T-cell (primary cell): ENCODE results near the gene SLC47A2. TPM values are rescaled to one million over a fixed set of nuclear protein-coding genes. Genes with fewer than 3 reads are reported as not detected.
A peak's percentile ranks its signal among the peaks of the same experiment; 100 is the strongest.

ENCODE experiments used
- ATAC-seq, 4 experiments: fragments of 200-7000 bp in 3 of 4; fragments of 150-1000 bp in 1 of 4; cut with Tn5 transposase; replicated peaks in 1 of 4; 1 replicate in 3 of 4; 2 replicates in 1 of 4; pipeline ENCODE4 v1.10.0; 2021; ENCODE audit warnings: moderate library complexity in 3 of 4, mild to moderate bottlenecking in 2 of 4, moderate number of reproducible peaks in 1 of 4
- CTCF ChIA-PET, 2 donors: fragments of 300-600 bp; sonication (Branson Sonifier 250); formaldehyde crosslinking; loops; one replicate each; lab custom pipeline; 2022; ENCODE audit warnings: antibody characterized with exemption in 2 of 2; lab: Charles Lee
- POLR2A ChIA-PET, 2 donors: fragments of 300-600 bp; sonication (Branson Sonifier 250); formaldehyde crosslinking; loops; one replicate each; lab custom pipeline; 2022; ENCODE audit warnings: antibody characterized with exemption in 2 of 2; lab: Charles Lee
- DNase-seq, 35 experiments: peaks; one replicate each; pipeline versions ENCODE4 v3.0.0 to v3.0.0-alpha.2; 2013 to 2023
- H3K27ac ChIP-seq: one replicate; pipeline ENCODE4 v1.5.1; 2013; ENCODE audit warnings: low read length
- H3K27me3 ChIP-seq, 2 experiments: replicated peaks in 1 of 2; 1 replicate in 1 of 2; 2 replicates in 1 of 2; pipeline versions ENCODE4 v1.6.1 to v1.7.0; 2013; ENCODE audit warnings: low read length in 1 of 2, mixed read lengths in 1 of 2; ENCODE audit not compliant: control insufficient read depth in 2 of 2, insufficient read depth in 2 of 2; ENCODE audit errors: extremely low read depth in 1 of 2
- H3K36me3 ChIP-seq, 2 donors: 1 replicate in 1 of 2; 2 replicates in 1 of 2; pipeline versions ENCODE4 v1.6.1 to v1.7.0; 2013; ENCODE audit warnings: low read length in 1 of 2; ENCODE audit not compliant: control insufficient read depth in 2 of 2, insufficient read depth in 1 of 2; ENCODE audit errors: extremely low read depth in 1 of 2
- H3K4me1 ChIP-seq, 2 experiments: 1 replicate in 1 of 2; 2 replicates in 1 of 2; pipeline versions ENCODE4 v1.6.1 to v1.7.0; 2013; ENCODE audit warnings: low read length in 2 of 2, mixed read lengths in 1 of 2; ENCODE audit not compliant: insufficient read depth in 2 of 2, control insufficient read depth in 1 of 2; ENCODE audit errors: extremely low read depth in 1 of 2
- H3K4me3 ChIP-seq, 2 donors: 1 replicate in 1 of 2; 2 replicates in 1 of 2; pipeline versions ENCODE4 v1.5.1 to v1.7.0; 2013; ENCODE audit warnings: mild to moderate bottlenecking in 2 of 2, low read length in 1 of 2, moderate library complexity in 1 of 2; ENCODE audit not compliant: control insufficient read depth in 1 of 2; ENCODE audit errors: extremely low read depth in 1 of 2
- H3K9me3 ChIP-seq: 2 replicates; pipeline ENCODE4 v1.7.0; 2013
- H3K27ac Mint-ChIP-seq, 2 donors: one replicate each; pipeline ENCODE4 v1.8.0; 2020 to 2021; ENCODE audit warnings: mild to moderate bottlenecking in 2 of 2, mixed read lengths in 2 of 2
- H3K27me3 Mint-ChIP-seq, 2 donors: one replicate each; pipeline ENCODE4 v1.8.0; 2021 to 2022; ENCODE audit warnings: mixed read lengths in 2 of 2
- H3K36me3 Mint-ChIP-seq: one replicate; pipeline ENCODE4 v1.8.0; 2021; ENCODE audit warnings: mixed read lengths
- H3K4me1 Mint-ChIP-seq, 3 donors: one replicate each; pipeline ENCODE4 v1.8.0; 2020 to 2022; ENCODE audit warnings: mixed read lengths in 3 of 3, mild to moderate bottlenecking in 1 of 3
- H3K4me3 Mint-ChIP-seq, 3 donors: one replicate each; pipeline ENCODE4 v1.8.0; 2020 to 2022; ENCODE audit warnings: mild to moderate bottlenecking in 3 of 3, mixed read lengths in 3 of 3, moderate library complexity in 3 of 3
- H3K9me3 Mint-ChIP-seq, 3 donors: one replicate each; pipeline ENCODE4 v1.8.0; 2020 to 2022; ENCODE audit warnings: mixed read lengths in 3 of 3
- WGBS: methylation state at CpG from one replicate; pipeline ENCODE4 v1.1.5; 2013; ENCODE audit warnings: missing lambda C conversion rate; ENCODE audit not compliant: insufficient coverage; 5-methylcytosine and 5-hydroxymethylcytosine counted together
- total RNA-seq, 35 experiments: library from RNA in 6 of 35; stranded (reverse) in 6 of 35; fragments of 120-200 nt in 1 of 35; gene quantifications; one replicate each; pipeline versions ENCODE4 v1.2.1 to v1.2.4 and lab custom pipeline; 2013 to 2026

Gene SLC47A2
- total RNA-seq, 5 donors from 2014 or later (not counting 1 experiment from before 2014, with no cell fraction given), result not detected

DNA sequence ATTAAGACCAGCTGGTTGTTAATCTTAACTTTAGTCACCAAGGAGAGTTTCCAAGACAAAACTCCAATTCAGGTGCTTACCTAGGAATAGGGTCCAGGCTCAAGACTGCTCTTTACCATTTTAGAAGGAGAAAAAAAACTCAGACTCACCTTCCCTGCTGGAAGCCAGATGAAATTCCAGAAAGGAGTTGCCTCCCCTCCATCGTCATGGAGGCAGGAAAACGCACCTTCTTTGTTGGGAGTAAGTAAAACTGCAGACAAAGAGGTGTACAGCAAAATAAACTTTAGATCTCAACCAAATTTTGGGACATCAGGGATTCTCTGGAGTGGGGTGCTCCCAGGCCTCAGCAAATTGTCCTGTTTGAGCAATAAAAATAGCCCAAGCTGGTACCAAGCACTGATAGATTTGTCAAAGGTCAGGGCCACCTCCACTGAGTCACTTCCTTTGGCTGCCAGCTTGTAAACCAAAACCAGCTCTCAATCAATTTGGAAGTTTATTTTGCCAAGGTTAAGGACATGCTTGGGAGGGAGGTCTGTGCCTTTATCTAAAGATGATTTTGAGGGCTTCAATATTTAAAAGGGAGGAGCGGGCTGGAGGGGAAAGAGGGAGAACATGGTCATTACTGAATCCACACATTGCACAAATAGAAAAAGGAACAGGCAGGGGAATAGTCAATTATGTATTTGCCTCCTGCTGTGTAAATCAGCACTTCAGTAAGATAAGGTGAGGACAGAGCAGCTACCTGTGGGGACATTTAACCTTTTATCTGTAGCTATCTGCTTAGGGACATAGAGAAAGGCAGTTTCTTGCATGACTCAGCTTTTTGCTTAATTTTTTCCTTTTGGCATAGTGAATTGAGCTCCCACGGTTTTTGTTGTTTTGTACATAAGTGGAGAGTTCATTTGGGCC lies 69.3 kb downstream of the SLC47A2 start:
- Histone ChIP-seq H3K27ac (no peak overlapping the region), H3K27me3 (no peaks in the 10 kb centered on the region), H3K36me3 (no peaks in the 10 kb centered on the region), H3K9me3 (no peaks in the 10 kb centered on the region), H3K4me1 (peaks cover 6 to 25% of the 10 kb centered on the region in 2 experiments), H3K4me3 (no peak overlapping the region)
- peak overlapping the region; percentile 93 to 99 (median 94) for H3K4me3 Mint-ChIP-seq
- H3K9me3 Mint-ChIP-seq, result no peaks in the 10 kb centered on the region
- H3K4me1 Mint-ChIP-seq, result peaks cover 39 to 43% (median 43%) of the 10 kb centered on the region in 3 donors
- DNase-seq (peak in 1 of 35 experiments; percentile 17), ATAC-seq (no peak)
- ChIA-PET CTCF (interaction anchor here (0.7 to 1.6 kb wide), 6 partner anchors 10 to 269 kb away, joined by 3 to 7 read pairs (median 3); partner anchors contain the start of gene MAPK7 (in 1 of the 2)), POLR2A (interaction anchor here in 1 of 2 donors (1.2 kb wide), 1 partner anchor 115 kb away, joined by 3 read pairs; no protein-coding TSS in a partner anchor)
- WGBS, result no CpG with 5 or more reads among the region's 4 CpGs
- H3K27me3 Mint-ChIP-seq, result no peaks in the 10 kb centered on the region
- H3K36me3 Mint-ChIP-seq, result peaks cover 4% of the 10 kb centered on the region
- peak overlapping the region; percentile 85 to 96 for H3K27ac Mint-ChIP-seq

GRCh38 chr17:19645734-19646201 lies 70.6 kb downstream of the SLC47A2 start:
- ChIA-PET POLR2A (no interaction called here), CTCF (interaction anchor here (0.6 to 1.0 kb wide), 2 partner anchors 9 to 10 kb away, joined by 3 to 7 read pairs; no protein-coding TSS in a partner anchor)
- Histone ChIP-seq H3K9me3 (no peaks in the 10 kb centered on the region), H3K27me3 (no peaks in the 10 kb centered on the region), H3K4me3 (no peak overlapping the region), H3K27ac (no peak overlapping the region), H3K4me1 (peaks cover 6 to 25% of the 10 kb centered on the region in 2 experiments), H3K36me3 (no peaks in the 10 kb centered on the region)
- Mint-ChIP-seq H3K27me3 (no peaks in the 10 kb centered on the region), H3K4me1 (peaks cover 28 to 37% (median 30%) of the 10 kb centered on the region in 3 donors), H3K4me3 (no peak overlapping the region), H3K27ac (no peak overlapping the region), H3K36me3 (no peaks in the 10 kb centered on the region), H3K9me3 (no peaks in the 10 kb centered on the region)
- no peak for ATAC-seq
- DNase-seq, result peak in 32 of 35 experiments; percentile 9 to 67 (median 26)
- no CpG with 5 or more reads among the region's 4 CpGs for WGBS

DNA sequence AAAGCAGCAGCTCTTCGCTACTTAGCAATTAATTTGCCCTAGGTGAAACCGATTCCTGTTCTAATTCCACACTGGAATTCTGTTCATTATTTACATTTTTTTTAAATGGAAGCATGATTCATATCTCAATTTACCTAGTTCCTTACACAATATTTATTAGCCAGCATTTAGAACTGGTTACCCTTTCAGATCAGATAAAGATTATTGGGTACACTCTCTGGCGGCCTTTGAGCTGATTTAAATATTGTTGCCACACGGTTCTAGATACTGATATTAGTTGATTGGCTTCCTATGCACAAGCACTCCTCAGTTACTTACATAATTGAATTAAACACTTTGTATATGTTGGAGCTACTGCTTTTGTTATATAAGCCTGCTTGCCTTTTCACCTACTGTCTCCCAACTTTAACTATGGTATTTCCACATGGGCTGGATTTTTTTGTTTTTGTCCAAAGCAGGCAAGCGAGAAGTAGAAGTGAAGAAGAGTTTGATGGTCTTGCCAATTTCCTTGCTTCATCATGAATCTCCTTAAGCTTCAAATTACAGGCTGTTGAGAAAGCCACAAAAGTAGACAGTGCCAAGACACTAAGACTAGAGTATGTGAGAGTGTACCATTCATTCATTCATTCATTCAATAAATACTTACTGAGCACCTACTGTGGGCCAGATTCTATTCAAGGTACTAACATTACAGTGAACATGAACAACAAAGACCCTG lies 71.7 kb downstream of the SLC47A2 start:
- Mint-ChIP-seq H3K9me3 (no peaks in the 10 kb centered on the region), H3K36me3 (no peaks in the 10 kb centered on the region), H3K4me1 (peaks cover 19 to 27% (median 20%) of the 10 kb centered on the region in 3 donors), H3K27me3 (no peaks in the 10 kb centered on the region), H3K27ac (no peak overlapping the region), H3K4me3 (no peak overlapping the region)
- Histone ChIP-seq H3K36me3 (no peaks in the 10 kb centered on the region), H3K9me3 (no peaks in the 10 kb centered on the region), H3K27me3 (no peaks in the 10 kb centered on the region), H3K4me1 (peaks cover 6 to 15% of the 10 kb centered on the region in 2 experiments), H3K27ac (no peak overlapping the region), H3K4me3 (no peak overlapping the region)
- no peak for DNase-seq
- ChIA-PET CTCF (interaction anchor here (0.5 to 1.1 kb wide), 3 partner anchors 11 to 180 kb away, joined by 3 to 6 read pairs (median 5); no protein-coding TSS in a partner anchor), POLR2A (no interaction called here)
- no peak for ATAC-seq
- 100% methylated on average over 1 of the region's 5 CpGs for WGBS

GRCh38 chr17:19642373-19642893 lies 74.0 kb downstream of the SLC47A2 start:
- Mint-ChIP-seq H3K9me3 (peaks cover 0 to 4% (median 0%) of the 10 kb centered on the region in 3 donors), H3K27me3 (peaks cover 3% of the 10 kb centered on the region in 2 donors), H3K4me3 (no peak overlapping the region), H3K27ac (no peak overlapping the region), H3K4me1 (peaks cover 5 to 13% (median 6%) of the 10 kb centered on the region in 3 donors), H3K36me3 (no peaks in the 10 kb centered on the region)
- no peaks in the 10 kb centered on the region for H3K4me1 ChIP-seq
- POLR2A ChIA-PET, result no interaction called here
- DNase-seq (no peak), ATAC-seq (no peak)
- no peaks in the 10 kb centered on the region for H3K9me3 ChIP-seq
- no peak overlapping the region for H3K27ac ChIP-seq
- no peaks in the 10 kb centered on the region for H3K27me3 ChIP-seq
- H3K36me3 ChIP-seq, result no peaks in the 10 kb centered on the region
- H3K4me3 ChIP-seq, result no peak overlapping the region
- no CpG with 5 or more reads among the region's 5 CpGs for WGBS
- CTCF ChIA-PET, result no interaction called here

GRCh38 chr17:19641687-19642372 lies 74.6 kb downstream of the SLC47A2 start:
- Mint-ChIP-seq H3K27ac (no peak overlapping the region), H3K9me3 (peaks cover 0 to 4% (median 0%) of the 10 kb centered on the region in 3 donors), H3K36me3 (no peaks in the 10 kb centered on the region), H3K27me3 (peaks cover 9% of the 10 kb centered on the region in 2 donors), H3K4me3 (no peak overlapping the region), H3K4me1 (peaks cover 0 to 7% (median 0%) of the 10 kb centered on the region in 3 donors)
- Histone ChIP-seq H3K36me3 (no peaks in the 10 kb centered on the region), H3K4me3 (no peak overlapping the region), H3K27ac (no peak overlapping the region), H3K9me3 (no peaks in the 10 kb centered on the region), H3K27me3 (no peaks in the 10 kb centered on the region), H3K4me1 (no peaks in the 10 kb centered on the region)
- DNase-seq (no peak), ATAC-seq (no peak)
- WGBS, result 100% methylated on average over 1 of the region's 4 CpGs
- ChIA-PET POLR2A (no interaction called here), CTCF (no interaction called here)
